Posterior vena cava (tissue), 2 donors: ENCODE data around the gene CCDC34. TPM values are rescaled to one million over a fixed set of nuclear protein-coding genes. Genes with fewer than 3 reads are reported as not detected.
"Not testable (repeated sequence)": the region's sequence is repeated elsewhere in the genome, so short reads cannot be mapped to it uniquely, and the experiment has no call there.

Experiments used
- DNase-seq: peaks from one replicate; pipeline ENCODE4 v3.0.0-alpha.2; 2020; ENCODE audit warnings: low spot score
- intact Hi-C, 2 donors: fragments of 100-400 bp; cut with DNase I; formaldehyde crosslinking; loops; one replicate each; pipeline versions ENCODE4 v1.14.1 to v1.14.2; 2022 to 2023
- total RNA-seq, 2 donors: library from RNA; stranded (reverse); fragmentation: NEBNext Ultra II Directional; extraction: Animal tissue kit (Norgen Biotek cat#: 25700); gene quantifications; one replicate each; pipeline ENCODE4 v1.2.1, GENCODE V29; 2021
- donor health status: DM: yes; HTN: yes; CAD: no.
- donor health status: DM: yes; HTN: yes; CAD: no.

CCDC34 gene
- total RNA-seq, 2 donors from 2014 or later, result 1.6 to 2.8 TPM

GRCh38 chr11:27334764-27335163 lies 28.3 kb downstream of the CCDC34 start:
- DNase-seq, intact Hi-C loops: not testable (repeated sequence)

DNA sequence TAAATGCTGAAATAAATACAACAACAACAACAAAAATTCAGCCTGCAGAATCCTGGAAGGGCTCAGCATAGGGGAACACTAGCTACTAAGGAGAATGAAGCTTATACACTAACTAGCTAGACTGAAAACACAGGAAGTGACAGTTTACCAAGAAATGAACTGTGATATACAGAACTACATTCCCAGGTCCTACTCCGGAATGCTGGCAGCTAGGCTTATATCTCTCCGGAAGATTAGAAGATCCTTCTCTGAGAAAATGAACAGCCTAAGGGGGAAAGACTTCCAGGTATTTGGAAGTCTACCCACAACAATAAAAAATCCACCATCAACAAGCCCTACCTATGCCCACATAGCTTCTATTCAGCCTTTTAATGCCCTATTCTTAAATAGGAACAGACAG lies 31.0 kb downstream of the CCDC34 start:
- intact Hi-C loops, result no loop called here
- DNase-seq, result no peak

DNA sequence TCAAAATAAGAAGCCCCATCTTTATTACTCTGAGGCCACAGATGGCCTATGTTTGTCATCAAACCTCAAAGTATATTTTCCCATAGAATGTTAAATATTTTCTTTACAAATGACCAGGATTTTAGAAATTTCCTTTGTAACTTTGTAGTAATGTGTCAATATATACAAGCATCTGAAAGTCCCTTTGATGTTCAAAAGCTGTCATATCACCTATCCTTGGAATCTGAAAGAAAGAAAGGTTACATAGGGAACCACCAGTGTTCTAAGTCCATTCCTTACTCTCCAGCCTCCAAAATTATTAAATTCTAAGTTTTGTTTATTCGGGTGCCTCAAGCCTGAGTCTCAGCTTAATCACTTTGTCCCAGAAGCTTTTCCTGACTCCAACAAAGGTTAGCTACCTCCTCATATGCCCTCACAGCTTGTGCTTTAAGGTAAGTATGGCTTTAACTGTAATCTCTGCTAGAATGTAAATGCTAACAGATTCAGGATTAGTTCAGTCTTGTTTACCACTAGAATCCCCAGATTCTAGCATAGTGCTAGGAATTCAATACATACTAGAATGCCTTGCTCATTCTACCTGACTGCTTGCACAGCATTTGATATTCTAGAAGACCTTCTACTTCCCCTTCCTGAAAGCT lies 32.3 kb downstream of the CCDC34 start:
- intact Hi-C loops, result no loop called here

GRCh38 chr11:27329867-27330632 lies 33.0 kb downstream of the CCDC34 start:
- DNase-seq, result no peak
- intact Hi-C loops, result no loop called here

More for the DNA sequence above, 32.3 kb downstream of the CCDC34 start:
- no peak for DNase-seq

DNA sequence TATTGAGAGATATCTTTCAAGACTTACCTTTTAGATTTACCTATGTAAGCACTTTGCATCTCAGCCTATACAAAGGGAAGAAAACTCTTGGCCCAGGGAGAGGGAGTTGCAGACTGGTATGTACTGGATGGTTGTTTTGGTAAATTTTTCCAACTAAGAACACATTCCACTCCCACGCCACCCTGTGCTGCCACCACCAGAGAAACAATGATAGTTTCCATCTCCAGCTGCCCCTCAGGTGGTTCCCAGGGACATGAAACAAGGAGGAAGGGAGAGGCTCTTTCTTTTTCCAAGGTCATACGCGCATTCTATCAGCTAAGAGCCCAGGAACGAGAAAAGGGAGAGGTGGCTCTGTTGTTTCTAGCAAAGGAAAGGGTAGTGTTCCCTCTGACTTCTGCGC lies 34.4 kb downstream of the CCDC34 start:
- intact Hi-C loops, result no loop called here
- no peak for DNase-seq

- intact Hi-C loops, DNase-seq: not testable (repeated sequence)
Measured at GRCh38 chr11:27327064-27327463, 36.0 kb downstream of the CCDC34 start.

DNA sequence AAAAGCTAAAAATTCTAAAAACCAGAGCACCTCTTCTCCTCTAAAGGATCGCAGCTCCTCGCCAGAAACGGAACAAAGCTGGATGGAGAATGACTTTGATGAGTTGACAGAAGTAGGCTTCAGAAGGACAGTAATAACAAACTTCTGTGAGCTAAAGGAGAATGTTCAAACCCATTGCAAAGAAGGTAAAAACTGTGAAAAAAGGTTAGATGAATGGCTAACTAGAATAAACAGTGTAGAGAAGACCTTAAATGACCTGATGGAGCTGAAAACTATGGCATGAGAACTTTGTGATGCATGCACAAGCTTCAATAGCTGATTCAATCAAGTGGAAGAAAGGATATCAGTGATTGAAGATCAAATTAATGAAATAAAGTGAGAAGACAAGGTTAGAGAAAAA lies 40.8 kb downstream of the CCDC34 start:
- DNase-seq, intact Hi-C loops: not testable (repeated sequence)

- intact Hi-C loops, DNase-seq: not testable (repeated sequence)
Measured at GRCh38 chr11:27321340-27321739, 41.7 kb downstream of the CCDC34 start.

DNA sequence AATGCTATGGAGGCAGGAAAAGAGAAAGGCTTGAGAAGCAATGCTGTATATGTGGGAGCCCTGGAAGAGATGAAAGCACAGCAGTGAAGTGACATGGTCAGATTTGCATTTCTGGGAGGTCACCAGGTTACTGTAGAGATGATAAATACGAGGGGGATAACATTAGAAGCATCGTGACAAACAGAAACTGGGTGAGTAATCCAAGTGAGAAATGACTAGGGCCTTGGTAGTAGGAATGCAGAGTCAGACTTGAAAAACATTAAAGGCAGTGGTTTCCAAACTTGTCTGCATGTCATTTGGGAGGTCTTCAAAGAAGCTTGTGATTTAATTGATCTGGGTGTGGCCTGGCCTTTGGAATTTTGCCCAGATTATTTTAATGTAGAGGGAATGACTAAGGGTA lies 43.9 kb downstream of the CCDC34 start:
- intact Hi-C loops, result no loop called here
- no peak for DNase-seq

DNA sequence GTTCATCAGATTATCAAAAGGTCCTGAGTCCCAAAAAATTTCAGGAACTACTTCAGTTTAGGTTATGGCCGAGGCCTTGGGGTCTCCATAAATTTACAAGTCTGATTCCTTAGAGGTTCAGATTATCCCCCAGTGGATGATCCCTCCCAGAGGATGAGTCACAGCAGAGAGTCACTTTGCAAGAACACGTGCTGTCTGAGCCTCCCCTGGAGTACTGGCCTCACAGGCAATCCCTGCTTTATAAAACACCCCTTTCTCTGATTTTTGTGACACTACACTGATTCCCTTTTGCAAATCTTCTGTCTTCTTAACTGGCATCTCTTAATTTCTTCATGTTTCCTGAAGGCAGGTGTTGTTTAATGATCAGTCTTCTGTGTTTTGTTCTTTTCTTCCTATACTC lies 45.3 kb downstream of the CCDC34 start:
- no peak for DNase-seq
- intact Hi-C loops, result no loop called here

- intact Hi-C loops, result no loop called here
- DNase-seq, result no peak
Measured at GRCh38 chr11:27315836-27316235, 47.2 kb downstream of the CCDC34 start.

DNA sequence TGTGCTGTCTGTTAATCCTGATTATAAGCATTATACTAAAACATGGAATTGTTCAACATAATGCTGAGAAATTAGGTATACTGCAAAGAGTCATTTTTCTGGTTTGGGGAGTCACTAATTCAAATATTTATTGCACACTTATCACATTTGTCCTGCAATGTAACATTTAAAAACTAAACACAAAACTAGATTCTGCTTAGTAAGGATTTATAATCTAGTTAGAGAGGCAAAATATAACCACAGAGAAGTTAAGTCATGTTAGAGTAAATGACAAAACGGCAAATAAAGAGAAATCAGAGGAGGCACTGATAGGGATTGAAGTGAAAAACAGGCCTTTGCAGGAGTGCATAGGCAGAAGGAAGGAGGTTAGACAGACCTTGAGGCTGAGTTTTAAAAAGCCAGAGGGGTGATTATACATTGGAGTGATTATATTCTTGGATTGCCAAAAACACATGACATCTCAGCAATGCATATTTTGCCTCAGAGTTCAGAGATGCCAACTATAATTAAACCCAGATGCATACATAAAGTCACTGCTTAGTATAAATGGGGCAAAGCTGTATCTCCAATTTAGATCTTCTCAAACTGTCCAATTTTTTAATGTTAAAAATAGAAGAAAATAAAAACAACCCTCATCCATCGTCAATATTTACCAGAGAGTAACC lies 49.7 kb downstream of the CCDC34 start:
- intact Hi-C loops, result no loop called here
- no peak for DNase-seq

GRCh38 chr11:27312110-27312509 lies 50.9 kb downstream of the CCDC34 start:
- DNase-seq, result no peak
- intact Hi-C loops, result no loop called here

DNA sequence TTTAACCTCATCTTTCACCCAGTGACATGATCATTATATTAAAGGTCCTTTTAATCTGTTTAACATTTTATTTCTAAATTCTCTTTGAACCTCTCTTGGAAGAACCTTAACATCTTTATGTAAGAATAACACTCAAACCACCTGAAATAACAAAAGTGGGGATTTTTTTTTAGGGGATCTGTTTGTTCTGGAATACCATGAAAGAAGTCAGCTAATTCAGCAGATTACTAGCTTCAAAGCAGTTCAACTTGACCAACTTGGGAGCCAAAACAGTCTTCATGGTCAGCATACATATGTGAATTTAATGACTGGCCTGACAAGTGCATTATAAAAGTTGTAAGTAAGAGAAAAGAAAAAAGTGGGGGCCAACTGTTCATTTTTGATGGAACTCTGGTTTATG lies 52.3 kb downstream of the CCDC34 start:
- intact Hi-C loops, result no loop called here
- DNase-seq, result no peak

DNA sequence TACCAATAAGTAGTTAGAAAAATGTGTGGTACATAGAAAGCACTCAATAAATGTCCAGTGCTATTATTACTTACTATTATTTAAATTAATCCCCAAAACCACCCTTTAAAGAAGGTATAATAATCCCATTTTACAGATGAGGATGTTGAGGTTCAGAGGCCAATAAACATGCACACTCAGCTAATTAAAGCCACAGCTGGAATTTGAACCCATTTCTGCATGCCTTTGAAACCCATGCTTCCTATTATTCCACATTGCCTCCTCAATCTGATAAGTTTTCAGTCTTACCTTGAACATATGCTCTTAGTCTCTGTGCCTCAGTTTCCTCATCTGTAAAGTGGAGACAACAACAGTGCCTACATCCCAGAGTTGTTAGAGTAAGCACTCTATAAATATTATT lies 52.8 kb downstream of the CCDC34 start:
- intact Hi-C loops, result no loop called here
- DNase-seq, result no peak

- no peak for DNase-seq
- intact Hi-C loops, result no loop called here
Measured at GRCh38 chr11:27309046-27309445, 54.0 kb downstream of the CCDC34 start.

GRCh38 chr11:27307232-27307631 lies 55.8 kb downstream of the CCDC34 start:
- intact Hi-C loops, result no loop called here
- DNase-seq, result no peak

GRCh38 chr11:27305751-27306150 lies 57.3 kb downstream of the CCDC34 start:
- intact Hi-C loops, result no loop called here
- no peak for DNase-seq

DNA sequence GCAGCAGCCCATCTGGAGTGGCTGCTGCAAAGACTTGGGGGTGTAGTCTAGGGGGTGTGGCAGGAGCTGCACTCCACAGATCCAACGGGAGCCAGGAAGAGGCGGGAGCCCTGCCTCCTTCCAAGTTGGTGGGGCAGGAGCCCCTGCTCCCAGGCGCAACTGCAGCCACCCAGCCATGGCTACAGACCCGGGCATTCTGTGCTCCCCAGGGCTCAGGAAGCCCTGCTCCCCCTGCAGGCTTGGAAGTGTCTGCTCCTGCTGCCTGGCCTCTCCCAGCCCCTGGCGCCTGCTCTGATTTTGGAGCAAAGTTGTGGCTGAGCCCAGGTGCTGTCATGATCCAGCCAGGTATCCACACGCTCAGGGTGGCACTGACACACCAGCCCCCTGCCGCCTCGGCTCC lies 58.5 kb downstream of the CCDC34 start:
- DNase-seq, result no peak
- intact Hi-C loops, result no loop called here

DNA sequence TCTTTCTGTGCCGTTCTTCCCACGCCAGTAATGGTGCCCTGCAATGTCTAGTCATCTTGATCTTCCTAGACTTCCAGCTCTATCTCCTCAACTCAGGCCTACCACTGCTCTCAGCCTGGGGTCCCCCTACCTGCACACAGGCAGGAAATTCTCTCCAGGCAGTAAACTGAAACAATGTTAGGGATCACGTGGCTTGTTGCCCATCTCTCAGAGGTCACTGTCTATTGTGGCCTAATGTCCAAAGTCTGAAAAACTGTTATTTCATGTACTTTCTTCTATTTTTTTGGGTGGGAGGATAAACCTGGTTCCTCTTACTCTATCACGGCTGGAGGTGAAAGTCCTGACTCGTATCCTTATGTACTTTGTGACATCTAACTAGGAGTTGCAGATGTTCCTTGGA lies 59.1 kb downstream of the CCDC34 start:
- intact Hi-C loops, result no loop called here
- DNase-seq, result no peak

- DNase-seq, result no peak
- intact Hi-C loops, result no loop called here
Measured at GRCh38 chr11:27300974-27301373, 62.0 kb downstream of the CCDC34 start.
